GM18505 (cell line): ENCODE data around the gene CEBPA.

Experiments used
- ATAC-seq: cut with Tn5 transposase; IDR thresholded peaks from one replicate; pipeline ENCODE4 v1.9.1; 2021; ENCODE audit not compliant: unreplicated experiment
- POLR2A ChIP-seq: IDR thresholded peaks from 4 replicates; pipeline ENCODE4 v1.6.1; 2011; ENCODE audit warnings: borderline replicate concordance; ENCODE audit not compliant: insufficient read depth, insufficient read length; ENCODE audit errors: extremely low read depth

Gene CEBPA

GRCh38 chr19:33273065-33273736, 29.1 kb downstream of the CEBPA start:
- no peak for TF ChIP-seq POLR2A
- ATAC-seq: no peak

DNA sequence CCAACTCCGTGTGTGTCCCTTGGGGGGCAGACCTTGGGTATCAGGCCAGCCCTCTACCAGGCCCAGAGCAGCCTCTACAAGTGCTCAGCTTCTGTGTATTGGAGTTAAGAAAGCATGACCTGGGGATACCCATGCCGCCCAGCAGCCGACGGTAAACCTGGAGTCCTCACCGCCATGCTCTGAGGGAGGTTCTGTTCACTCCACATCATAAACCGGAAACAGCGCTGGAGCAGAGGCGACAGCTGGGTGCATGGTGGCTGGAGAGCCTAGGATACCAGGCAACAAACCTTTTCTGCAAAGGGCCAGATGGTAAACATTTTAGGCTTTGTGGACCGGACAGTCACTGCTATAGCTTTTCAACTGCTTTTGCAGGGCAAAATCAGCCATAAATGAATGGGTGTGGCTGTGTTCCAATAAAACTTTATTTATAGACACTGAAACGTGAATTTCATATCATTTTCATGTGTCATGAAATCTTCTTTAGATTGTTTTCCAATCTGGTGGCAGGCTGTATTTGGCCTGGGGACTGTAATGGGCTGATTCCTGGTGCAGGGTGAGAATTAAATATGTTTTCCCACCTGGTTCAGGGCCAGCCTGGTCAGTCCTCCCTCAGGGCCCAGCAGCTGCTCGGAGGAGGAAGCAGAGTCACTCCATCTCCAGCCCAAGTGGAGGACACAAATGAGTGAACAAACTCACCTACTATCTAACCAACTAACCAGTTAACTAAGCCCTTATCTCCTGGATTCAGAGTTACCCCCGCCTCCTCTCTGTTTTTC, 30.9 kb downstream of the CEBPA start:
- ATAC-seq: no peak
- no peak for TF ChIP-seq POLR2A

DNA sequence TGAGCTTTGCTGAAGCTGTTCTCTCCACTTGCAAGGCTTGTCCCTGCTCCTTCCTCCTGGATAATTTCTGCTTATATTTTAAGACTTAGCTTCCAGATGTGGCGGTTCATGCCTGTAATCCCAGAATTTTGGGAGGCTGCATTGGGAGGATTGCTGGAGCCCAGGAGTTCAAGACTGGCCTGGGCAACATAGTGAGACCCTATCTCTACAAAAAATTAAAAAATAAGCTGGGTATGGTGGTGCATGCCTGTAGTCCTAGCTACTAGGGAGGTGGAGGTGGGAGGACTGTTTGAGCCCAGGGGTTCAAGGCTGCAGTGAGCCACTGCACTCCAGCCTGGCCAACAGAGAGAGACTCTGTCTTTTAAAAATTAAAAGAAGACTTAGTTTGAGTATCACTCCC, 31.6 kb downstream of the CEBPA start:
- TF ChIP-seq POLR2A: no peak
- no peak for ATAC-seq

DNA sequence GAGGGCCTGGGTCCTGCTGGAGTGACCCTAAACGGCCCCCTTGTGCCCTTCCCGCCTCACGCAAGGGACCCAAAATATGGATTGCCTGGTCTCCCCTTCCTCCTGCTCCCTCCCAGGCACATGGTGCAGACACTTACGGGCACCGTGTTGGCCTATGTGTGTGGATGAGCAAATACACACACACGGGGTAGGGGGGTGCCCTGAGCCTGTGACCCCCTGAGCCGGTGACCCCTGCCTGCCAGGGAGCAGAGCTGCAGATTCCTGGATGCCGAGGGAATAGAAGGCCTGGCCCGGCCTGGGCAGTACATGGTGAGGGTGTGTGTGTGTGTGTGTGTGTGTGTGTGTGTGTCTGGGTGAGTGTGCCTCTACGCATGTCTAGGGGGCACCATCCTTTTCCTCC, 33.3 kb downstream of the CEBPA start:
- no peak for TF ChIP-seq POLR2A
- ATAC-seq: no peak

DNA sequence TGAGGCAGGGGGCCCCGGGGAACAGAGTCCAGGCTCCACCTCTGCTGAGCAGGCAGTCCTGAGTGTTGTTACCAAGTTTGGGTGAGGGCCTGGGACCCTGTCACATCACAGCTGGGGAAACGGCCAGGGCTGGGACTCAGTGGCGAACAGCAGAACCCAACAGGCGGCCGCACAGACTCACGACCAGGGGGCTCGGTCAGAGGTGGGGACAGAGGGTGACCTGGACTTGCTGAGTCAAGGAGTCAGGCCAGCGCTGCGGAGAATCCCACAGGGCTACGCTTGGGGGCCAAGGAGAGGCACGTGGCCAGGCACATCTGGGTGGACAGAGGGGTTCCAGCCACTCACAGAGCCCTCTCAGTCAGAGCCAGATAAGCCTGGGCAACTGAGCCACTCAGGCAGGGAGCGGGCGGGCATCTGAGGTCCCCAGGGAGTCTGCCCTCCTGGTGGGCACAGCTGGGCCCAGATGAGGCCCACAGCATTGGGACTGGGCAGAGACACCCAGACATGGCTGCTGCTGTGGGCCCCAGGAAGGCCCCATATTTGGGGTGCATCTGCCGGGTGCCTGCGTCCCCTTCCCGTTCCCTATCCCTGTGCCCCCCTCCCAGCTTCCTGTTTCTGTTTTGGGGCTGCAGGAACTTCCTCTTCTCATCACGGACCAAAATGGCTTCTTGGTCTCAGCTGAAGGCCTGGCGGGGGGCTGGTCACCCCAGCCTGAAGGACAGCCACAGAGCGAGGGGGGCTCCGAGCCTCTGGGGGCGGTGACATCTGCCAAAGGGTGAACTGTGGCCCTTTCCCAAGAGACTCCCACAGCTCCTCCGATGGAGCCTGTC, 34.0 kb downstream of the CEBPA start:
- no peak for ATAC-seq
- TF ChIP-seq POLR2A: no peak

DNA sequence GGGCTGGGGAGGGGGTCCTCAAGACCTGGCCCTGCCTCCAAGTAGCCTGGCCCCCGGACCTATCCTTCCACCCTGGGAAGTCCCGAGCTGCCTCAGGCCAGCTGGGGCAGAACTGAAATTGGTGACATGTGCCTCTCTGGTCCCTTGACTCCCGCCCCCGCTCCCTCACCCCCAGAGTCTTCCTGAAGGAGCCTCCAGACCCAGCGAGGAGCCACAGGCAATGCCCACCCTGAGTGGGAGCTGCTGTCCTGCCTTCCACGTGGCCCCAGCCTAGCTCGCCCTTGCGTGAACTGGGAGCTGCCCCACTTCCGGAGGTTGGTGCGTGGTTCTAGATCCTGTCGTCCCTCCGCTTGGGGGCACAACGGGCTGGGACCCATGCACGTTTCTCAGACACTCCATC, 34.6 kb downstream of the CEBPA start:
- TF ChIP-seq POLR2A: no peak
- no peak for ATAC-seq

GRCh38 chr19:33266974-33267484, 35.3 kb downstream of the CEBPA start:
- no peak for ATAC-seq
- TF ChIP-seq POLR2A: no peak

GRCh38 chr19:33264881-33265445, 37.4 kb downstream of the CEBPA start:
- ATAC-seq: no peak

DNA sequence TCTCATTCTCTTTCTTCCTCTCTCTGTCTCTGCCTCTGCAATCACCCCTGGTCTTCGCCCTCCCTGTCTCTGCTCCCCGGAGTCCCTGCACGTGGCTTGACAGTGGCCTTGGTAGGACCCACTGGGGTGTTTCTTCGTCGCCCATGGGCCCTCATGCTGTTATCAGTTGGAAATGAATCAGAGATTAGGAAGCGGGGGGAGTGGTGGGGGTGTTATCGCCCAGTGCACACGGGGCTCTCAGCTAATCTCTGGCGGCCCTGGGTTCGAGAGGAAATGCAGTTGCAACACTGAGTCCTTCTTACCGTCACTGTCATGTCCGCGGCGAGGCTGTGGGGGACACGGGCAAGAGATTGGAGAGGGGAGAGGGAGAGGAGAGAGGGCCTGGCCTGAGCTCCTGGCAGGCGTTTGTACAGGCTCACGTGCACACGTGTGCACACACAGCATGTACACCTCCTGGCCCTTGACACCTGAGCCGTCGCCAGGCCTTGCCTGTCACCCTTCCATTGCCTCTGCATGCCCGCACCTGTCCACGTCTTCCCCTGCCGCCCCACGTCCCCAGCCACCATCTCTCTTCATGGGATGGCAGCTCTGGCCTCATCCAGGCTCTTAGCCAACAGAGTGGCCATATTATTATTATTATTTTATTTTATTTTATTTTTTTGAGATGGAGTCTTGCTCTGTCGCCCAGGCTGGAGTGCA, 38.9 kb downstream of the CEBPA start:
- TF ChIP-seq POLR2A: no peak
- no peak for ATAC-seq

More at GRCh38 chr19:33264881-33265445, 37.4 kb downstream of the CEBPA start:
- no peak for TF ChIP-seq POLR2A

DNA sequence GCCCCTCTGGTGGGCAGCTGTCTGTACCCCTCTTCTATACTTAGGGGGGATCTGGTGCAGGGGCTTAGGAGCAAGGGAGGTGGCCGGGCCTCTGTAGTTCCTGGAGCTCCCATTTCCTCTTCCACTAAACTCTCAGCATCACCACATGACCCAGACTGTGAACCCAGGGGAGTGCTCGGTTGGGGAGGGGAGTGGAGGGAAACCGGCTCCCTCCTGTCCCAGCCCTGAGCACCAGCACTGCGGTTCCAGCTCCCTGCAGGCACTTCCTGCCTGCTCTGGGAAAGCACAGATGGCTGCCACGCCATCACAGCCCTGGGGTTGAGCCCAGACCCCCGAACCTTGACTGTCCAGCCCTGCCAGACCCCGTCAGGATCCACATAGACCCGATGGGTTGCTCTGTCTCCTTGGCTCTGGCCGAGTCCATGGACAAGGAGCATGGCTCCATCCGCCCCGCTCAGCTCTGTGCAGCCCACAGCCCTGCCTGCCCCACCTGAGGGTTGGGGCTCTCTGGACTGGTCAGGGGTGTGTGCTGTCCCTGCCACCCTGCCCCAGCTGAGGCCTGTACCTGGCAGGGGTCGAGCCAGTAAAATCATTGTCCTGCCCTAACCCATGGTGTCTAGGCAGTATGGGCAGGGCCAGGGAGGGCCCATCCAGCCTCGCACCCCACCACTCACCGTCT, 40.7 kb downstream of the CEBPA start:
- TF ChIP-seq POLR2A: no peak
- ATAC-seq: no peak

DNA sequence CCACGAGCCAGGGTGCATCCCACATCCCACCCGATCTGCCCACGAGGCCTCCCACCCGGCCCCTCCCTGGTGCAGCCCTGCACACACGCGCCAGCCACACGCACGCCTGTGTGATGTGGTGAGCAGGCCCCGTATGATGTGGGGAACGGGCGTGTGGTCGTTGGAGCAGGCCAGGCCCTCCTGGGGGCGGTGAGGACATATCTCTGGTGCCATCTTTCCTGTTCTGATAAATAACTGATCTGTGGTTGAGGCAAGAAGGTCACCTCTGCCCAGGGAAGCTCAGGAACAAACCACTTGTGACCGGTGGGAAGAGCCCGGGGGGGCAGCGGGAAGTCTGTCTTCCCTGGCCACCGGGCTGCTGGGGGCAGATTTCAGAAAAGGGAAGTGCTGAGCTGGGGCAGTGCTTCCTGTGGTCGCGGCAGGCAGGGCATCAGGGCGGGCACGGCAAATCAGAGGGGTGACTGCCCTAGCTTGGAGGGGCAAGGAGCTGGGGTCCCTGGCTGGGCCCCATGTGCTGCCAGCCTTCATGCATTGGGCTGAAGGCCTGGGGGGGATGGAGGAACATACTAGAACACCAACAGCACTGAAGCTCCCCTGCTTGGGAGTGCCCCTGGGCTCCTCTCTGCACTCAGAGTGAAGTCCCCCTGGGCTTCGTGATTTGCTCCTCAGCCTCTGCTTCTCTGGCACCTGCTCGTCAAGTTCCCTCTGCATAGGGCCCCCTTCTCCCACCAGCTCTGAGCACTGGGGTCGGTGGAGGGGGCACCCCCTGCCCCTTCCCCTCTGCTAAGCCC, 41.5 kb downstream of the CEBPA start:
- ATAC-seq: no peak

GRCh38 chr19:33259539-33259938, 42.8 kb downstream of the CEBPA start:
- ATAC-seq: no peak
- TF ChIP-seq POLR2A: no peak

More for the DNA sequence above, 41.5 kb downstream of the CEBPA start:
- TF ChIP-seq POLR2A: no peak

- no peak for ATAC-seq
- TF ChIP-seq POLR2A: no peak
Observed at GRCh38 chr19:33257828-33258227, 44.5 kb downstream of the CEBPA start.
